T-helper 1 cell treated with Interleukin-12 subunit alpha and Interleukin-12 subunit beta and Interleukin-4 antibody, amounts not matched to agents 30 μg/mL and 1 μg/mL, for 36 hours (primary cell): ENCODE results near the gene STPG3.
"Not testable (repeated sequence)": the region's sequence is repeated elsewhere in the genome, so short reads cannot be mapped to it uniquely, and the experiment has no call there.

Source experiments
- H3K27ac Mint-ChIP-seq: one replicate; pipeline ENCODE4 v1.8.0; 2021; ENCODE audit warnings: mild to moderate bottlenecking, mixed read lengths
- H3K27me3 Mint-ChIP-seq: one replicate; pipeline ENCODE4 v1.8.0; 2021; ENCODE audit warnings: low read depth, mixed read lengths
- H3K36me3 Mint-ChIP-seq: one replicate; pipeline ENCODE4 v1.8.0; 2021; ENCODE audit warnings: low read depth, mixed read lengths
- H3K4me1 Mint-ChIP-seq: one replicate; pipeline ENCODE4 v1.8.0; 2021; ENCODE audit warnings: low read depth, mixed read lengths
- H3K4me3 Mint-ChIP-seq: one replicate; pipeline ENCODE4 v1.8.0; 2021; ENCODE audit warnings: mild to moderate bottlenecking, moderate library complexity, mixed read lengths
- H3K9me3 Mint-ChIP-seq: one replicate; pipeline ENCODE4 v1.8.0; 2021; ENCODE audit warnings: mixed read lengths

Gene STPG3

GRCh38 chr9:137234758-137235423 lies 16.2 kb upstream of the STPG3 start:
- no peaks in the 10 kb centered on the region for H3K9me3 Mint-ChIP-seq
- H3K36me3 Mint-ChIP-seq = no peaks in the 10 kb centered on the region
- no peak overlapping the region for H3K27ac Mint-ChIP-seq
- no peaks in the 10 kb centered on the region for H3K27me3 Mint-ChIP-seq
- H3K4me3 Mint-ChIP-seq = no peak overlapping the region
- H3K4me1 Mint-ChIP-seq = peaks cover 2% of the 10 kb centered on the region

- Mint-ChIP-seq H3K36me3 (no peaks in the 10 kb centered on the region), H3K27me3 (no peaks in the 10 kb centered on the region), H3K9me3 (no peaks in the 10 kb centered on the region), H3K27ac (no peak overlapping the region), H3K4me1 (peaks cover 2% of the 10 kb centered on the region), H3K4me3 (no peak overlapping the region)
Measured at GRCh38 chr9:137235424-137236237, 15.5 kb upstream of the STPG3 start.

- no peaks in the 10 kb centered on the region for H3K27me3 Mint-ChIP-seq
- H3K9me3 Mint-ChIP-seq = no peaks in the 10 kb centered on the region
- H3K27ac Mint-ChIP-seq = no peak overlapping the region
- H3K4me3 Mint-ChIP-seq = no peak overlapping the region
- H3K4me1 Mint-ChIP-seq = peaks cover 2% of the 10 kb centered on the region
- H3K36me3 Mint-ChIP-seq = peaks cover 4% of the 10 kb centered on the region
Measured at GRCh38 chr9:137236238-137236935, 14.7 kb upstream of the STPG3 start.

DNA sequence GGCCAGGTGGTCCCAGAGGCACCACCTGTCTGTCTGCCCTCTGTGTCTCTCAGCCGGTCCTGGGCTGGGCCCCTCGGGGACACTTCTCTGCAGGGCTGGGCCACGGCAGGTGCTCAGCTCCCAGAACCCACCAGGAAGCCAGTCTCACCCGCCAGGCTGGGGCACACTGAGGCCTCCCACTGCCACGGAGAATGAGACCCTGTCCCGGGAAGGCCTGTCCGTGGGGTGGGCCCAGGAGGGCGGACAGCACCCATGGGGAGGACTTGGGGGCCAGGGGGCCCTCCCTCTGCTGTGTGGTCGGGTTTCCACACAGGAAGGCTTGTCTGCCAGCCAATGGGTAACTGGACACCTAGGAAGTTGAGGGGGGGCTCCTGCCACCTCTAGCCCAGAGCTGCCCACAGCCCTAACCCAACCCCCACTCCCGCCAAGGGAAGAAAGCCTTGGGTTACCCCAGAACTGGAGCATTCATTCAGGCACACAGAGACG lies 14.1 kb upstream of the STPG3 start:
- H3K27ac Mint-ChIP-seq = no peak overlapping the region
- H3K27me3 Mint-ChIP-seq = no peaks in the 10 kb centered on the region
- no peak overlapping the region for H3K4me3 Mint-ChIP-seq
- H3K36me3 Mint-ChIP-seq = peaks cover 4% of the 10 kb centered on the region
- H3K9me3 Mint-ChIP-seq = no peaks in the 10 kb centered on the region
- H3K4me1 Mint-ChIP-seq = peaks cover 2% of the 10 kb centered on the region

DNA sequence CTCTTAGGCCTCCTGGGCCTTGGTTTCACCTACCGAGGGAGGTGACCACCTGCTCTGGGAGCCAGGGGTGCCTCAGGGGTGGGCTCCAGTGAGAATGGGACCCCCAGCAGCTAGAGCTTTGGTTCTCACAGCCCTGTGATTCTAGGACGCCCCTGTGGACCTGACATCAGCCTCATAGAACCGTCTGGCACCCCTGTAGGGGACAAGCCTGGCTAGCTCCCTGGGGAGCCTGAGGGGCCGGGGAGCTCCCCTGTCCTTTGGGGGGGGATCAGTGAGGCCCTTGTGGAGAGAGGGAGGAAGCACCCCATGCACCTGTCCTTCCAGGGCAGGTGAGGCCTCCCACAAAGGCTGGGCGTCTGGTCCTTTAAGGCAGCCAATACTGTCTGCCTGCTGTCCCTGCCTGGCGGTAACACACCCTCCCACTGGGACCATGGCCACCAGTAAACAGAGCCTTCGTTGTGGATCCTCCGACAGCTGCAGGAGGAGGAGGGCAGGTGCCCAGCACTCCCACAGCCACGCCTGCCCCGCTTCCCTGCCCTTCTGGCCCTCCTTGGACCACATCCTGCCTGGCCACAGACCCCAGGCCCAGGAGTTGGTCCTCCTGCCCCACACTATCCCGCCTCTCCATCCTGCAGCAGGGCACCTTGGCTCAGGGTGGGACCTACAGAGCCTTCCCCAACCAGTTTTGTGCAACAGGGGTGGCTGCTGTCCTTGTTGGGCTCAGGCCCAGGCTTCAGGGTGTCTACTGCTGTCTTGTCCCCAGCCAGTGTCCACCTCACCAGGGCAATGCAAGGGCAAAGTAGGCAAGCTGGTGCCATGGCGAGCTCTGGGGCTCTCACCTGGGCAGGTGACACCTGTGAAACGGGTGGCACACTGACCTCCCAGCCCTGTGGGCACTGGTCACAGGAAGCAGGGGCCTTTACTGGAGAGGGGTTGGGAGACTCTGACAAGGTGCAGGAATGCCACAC lies 13.0 kb upstream of the STPG3 start:
- peaks cover 13% of the 10 kb centered on the region for H3K36me3 Mint-ChIP-seq
- no peak overlapping the region for H3K4me3 Mint-ChIP-seq
- H3K4me1 Mint-ChIP-seq = peaks cover 11% of the 10 kb centered on the region
- no peaks in the 10 kb centered on the region for H3K9me3 Mint-ChIP-seq
- H3K27ac Mint-ChIP-seq = no peak overlapping the region
- H3K27me3 Mint-ChIP-seq = no peaks in the 10 kb centered on the region

DNA sequence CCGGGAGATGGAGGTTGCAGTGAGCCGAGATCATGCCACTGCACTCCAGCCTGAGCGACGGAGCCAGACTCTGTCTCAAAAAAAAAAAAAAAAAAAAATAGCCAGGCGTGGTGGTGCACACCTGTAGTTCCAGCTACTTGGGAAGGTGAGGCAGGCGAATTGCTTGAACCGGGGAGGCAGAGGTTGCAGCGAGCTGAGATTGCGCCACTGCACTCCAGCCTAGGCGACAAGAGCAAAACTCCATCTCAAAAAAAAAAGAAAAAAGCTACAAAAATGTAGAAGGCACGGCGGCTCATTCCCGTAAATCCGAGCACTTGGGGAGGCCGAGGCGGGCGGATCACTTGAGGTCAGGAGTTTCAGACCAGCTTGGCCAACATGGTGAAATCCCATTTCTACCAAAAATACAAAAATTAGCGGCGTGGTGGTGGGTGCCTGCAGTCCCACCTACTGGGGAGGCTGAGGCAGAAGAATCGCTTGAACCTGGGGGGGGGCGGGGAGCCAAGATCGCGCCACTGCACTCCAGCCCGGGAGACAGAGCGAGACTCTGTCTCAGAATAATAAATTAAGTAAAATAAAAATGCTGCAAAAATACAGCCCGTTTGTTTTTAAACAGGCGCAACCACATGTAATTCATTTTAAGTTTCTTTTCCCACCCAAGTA lies 11.4 kb upstream of the STPG3 start:
- Mint-ChIP-seq H3K4me1 (peaks cover 23% of the 10 kb centered on the region), H3K4me3 (peak overlapping the region; percentile 75), H3K27ac (peak overlapping the region; percentile 49), H3K36me3 (peaks cover 24% of the 10 kb centered on the region)
- not testable (repeated sequence) for H3K27me3 Mint-ChIP-seq, H3K9me3 Mint-ChIP-seq

GRCh38 chr9:137240318-137240840 lies 10.7 kb upstream of the STPG3 start:
- Mint-ChIP-seq H3K4me3 (peak overlapping the region; percentile 75), H3K4me1 (peaks cover 23% of the 10 kb centered on the region), H3K9me3 (no peaks in the 10 kb centered on the region), H3K27ac (peak overlapping the region; percentile 45), H3K36me3 (peaks cover 24% of the 10 kb centered on the region), H3K27me3 (no peaks in the 10 kb centered on the region)

- H3K27ac Mint-ChIP-seq = peak within 1 kb of the TSS; percentile 90
Measured at GRCh38 chr9:137240841-137241489, 10.1 kb upstream of the STPG3 start, which contains the start of gene TUBB4B. TSS of gene TUBB4B (plus strand) at chr9:137241287. CDS start at chr9:137241361, 74 bp downstream.

GRCh38 chr9:137241490-137242268 lies 9.4 kb upstream of the STPG3 start:
- peaks cover 23% of the 10 kb centered on the region for H3K4me1 Mint-ChIP-seq
- H3K27ac Mint-ChIP-seq = peak overlapping the region; percentile 52
- peaks cover 24% of the 10 kb centered on the region for H3K36me3 Mint-ChIP-seq
- H3K9me3 Mint-ChIP-seq = no peaks in the 10 kb centered on the region
- peak overlapping the region; percentile 85 for H3K4me3 Mint-ChIP-seq
- no peaks in the 10 kb centered on the region for H3K27me3 Mint-ChIP-seq

More at GRCh38 chr9:137240841-137241489, 10.1 kb upstream of the STPG3 start, which contains the start of gene TUBB4B:
- peaks cover 24% of the 10 kb centered on the region for H3K36me3 Mint-ChIP-seq
- H3K9me3 Mint-ChIP-seq = no peaks in the 10 kb centered on the region
- no peaks in the 10 kb centered on the region for H3K27me3 Mint-ChIP-seq
- H3K4me1 Mint-ChIP-seq = peaks cover 23% of the 10 kb centered on the region
- H3K4me3 Mint-ChIP-seq = peak within 1 kb of the TSS; percentile 87

GRCh38 chr9:137242269-137243203 lies 8.6 kb upstream of the STPG3 start:
- Mint-ChIP-seq H3K36me3 (peaks cover 24% of the 10 kb centered on the region), H3K4me3 (peak overlapping the region; percentile 85), H3K4me1 (peaks cover 23% of the 10 kb centered on the region), H3K27me3 (no peaks in the 10 kb centered on the region), H3K9me3 (no peaks in the 10 kb centered on the region), H3K27ac (peak overlapping the region; percentile 77)

DNA sequence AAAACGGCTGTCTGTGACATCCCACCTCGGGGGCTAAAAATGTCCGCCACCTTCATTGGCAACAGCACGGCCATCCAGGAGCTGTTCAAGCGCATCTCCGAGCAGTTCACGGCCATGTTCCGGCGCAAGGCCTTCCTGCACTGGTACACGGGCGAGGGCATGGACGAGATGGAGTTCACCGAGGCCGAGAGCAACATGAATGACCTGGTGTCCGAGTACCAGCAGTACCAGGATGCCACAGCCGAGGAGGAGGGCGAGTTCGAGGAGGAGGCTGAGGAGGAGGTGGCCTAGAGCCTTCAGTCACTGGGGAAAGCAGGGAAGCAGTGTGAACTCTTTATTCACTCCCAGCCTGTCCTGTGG lies 7.8 kb upstream of the STPG3 start:
- H3K9me3 Mint-ChIP-seq, H3K27me3 Mint-ChIP-seq: not testable (repeated sequence)
- Mint-ChIP-seq H3K4me3 (peak overlapping the region; percentile 59), H3K4me1 (peaks cover 23% of the 10 kb centered on the region), H3K27ac (peak overlapping the region; percentile 41), H3K36me3 (peaks cover 24% of the 10 kb centered on the region)
